ENCODE data around the gene CSGALNACT2.
"Not testable (repeated sequence)": the region's sequence is repeated elsewhere in the genome, so short reads cannot be mapped to it uniquely, and the experiment has no call there.

Gene CSGALNACT2

DNA sequence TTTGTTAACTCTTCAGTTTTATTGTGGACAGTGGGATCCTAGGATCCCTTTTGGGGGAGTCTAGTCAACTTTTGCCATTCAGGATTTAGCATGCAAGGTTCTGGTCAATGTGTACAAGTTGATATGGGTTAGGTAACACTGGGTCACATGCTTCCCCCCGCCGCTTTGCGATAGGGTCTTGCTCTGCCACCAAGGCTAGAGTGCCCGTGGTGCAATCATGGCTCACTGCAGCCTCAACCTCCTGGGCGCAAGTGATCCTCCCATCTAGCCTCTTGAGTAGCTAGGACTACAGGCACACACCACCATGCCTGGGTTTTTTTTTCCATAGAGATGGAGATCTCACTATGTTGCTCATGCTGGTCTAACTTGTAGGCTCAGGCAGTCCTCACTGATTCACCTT is 3.2 kb upstream of the CSGALNACT2 start:
- no peak for DNase-seq (ENCODE audit: low spot score in 2 of 2)
- in situ Hi-C loops (cut with MboI; ENCODE audit: low sequenced_read_pairs): no loop called here
- Histone ChIP-seq H3K4me1 (peaks cover 12% of the 10 kb centered on the region), H3K36me3 (replicated peaks) (no peaks in the 10 kb centered on the region), H3K4me3 (no peak overlapping the region), H3K9me3 (no peaks in the 10 kb centered on the region), H3K27me3 (ENCODE audit: low read depth) (no peaks in the 10 kb centered on the region)

DNA sequence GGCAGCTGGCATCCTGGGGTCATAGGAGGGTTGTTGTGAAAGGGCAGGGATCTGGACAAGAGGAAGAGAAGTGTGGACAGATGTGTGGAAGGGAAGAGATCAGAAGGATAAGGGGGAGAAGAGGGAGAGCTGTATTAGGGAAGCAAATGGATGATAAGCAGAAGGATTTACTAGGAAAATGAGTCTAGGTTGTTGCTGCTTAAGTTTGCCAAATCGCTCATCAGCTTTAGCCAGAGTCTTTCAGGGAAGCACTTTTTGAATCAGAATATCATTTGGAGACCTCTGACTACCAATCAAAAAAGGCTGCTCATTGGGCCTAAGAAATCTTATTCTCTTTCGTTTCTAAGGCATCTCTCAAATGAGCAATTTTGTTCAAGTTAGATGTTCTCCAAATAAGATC is 2.6 kb upstream of the CSGALNACT2 start:
- H3K27me3 ChIP-seq (ENCODE audit: low read depth): no peaks in the 10 kb centered on the region
- peaks cover 17% of the 10 kb centered on the region for H3K4me1 ChIP-seq
- in situ Hi-C loops (cut with MboI; ENCODE audit: low sequenced_read_pairs): no loop called here
- no peaks in the 10 kb centered on the region for H3K36me3 ChIP-seq (replicated peaks)
- no peaks in the 10 kb centered on the region for H3K9me3 ChIP-seq
- no peak overlapping the region for H3K4me3 ChIP-seq
- no peak for DNase-seq (ENCODE audit: low spot score in 2 of 2)

DNA sequence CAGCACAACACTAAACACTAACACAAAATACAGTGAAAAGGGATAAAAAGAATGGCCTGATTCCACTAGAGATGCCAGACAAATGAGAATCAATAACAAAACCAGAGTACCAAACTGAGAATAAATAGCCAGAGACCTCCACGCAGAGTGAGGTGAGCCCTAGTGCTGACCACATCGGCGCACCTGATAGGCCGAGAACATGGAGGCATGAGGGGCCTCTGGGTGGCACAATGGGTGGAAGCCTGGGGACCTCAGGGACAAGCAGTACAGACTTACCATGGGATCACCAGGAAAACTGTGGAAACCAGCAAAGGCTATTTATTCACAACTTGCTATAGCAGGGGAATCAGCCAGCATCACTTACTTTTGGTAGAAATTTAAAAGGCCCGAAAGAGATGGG is 1.8 kb upstream of the CSGALNACT2 start:
- H3K27me3 ChIP-seq (ENCODE audit: low read depth): no peaks in the 10 kb centered on the region
- H3K4me3 ChIP-seq: no peak overlapping the region
- no peaks in the 10 kb centered on the region for H3K36me3 ChIP-seq (replicated peaks)
- peaks cover 18% of the 10 kb centered on the region for H3K4me1 ChIP-seq
- H3K9me3 ChIP-seq: no peaks in the 10 kb centered on the region
- in situ Hi-C loops (cut with MboI; ENCODE audit: low sequenced_read_pairs): no loop called here
- DNase-seq (ENCODE audit: low spot score in 2 of 2): no peak

DNA sequence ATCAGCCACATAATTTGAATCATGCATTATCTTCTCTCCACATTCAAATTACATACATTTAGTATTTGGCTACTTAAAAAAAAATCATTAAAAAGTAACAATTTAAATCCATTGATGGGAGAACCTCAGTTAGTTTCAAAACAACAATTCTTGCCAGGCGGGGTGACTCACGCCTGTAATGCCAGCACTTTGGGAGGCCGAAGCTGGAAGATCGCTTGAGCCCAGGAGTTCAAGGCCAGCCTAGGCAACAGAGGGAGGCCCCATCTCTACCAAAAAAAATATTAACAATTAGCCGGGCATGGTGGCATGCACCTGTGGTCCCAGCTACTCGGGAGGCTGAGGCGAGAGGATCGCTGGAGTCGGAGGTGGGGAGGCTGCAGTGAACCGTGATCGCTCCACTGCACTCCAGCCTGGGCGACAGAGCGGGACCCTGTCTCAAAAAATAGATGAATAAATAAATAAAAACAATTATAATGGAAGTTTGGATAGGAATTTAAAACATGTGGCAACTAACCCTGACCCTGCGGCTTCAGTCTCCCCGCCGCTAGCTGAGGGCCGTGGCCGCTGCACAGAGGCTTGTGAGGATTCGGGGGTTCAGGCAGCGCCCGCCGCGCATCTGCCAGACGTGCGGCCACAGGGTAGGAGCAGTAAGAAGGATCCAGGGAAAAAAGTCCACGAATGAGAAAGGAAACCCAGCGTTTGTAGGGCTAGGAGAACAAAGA is 1.1 kb upstream of the CSGALNACT2 start:
- H3K27me3 ChIP-seq (ENCODE audit: low read depth): no peaks in the 10 kb centered on the region
- peaks cover 18% of the 10 kb centered on the region for H3K4me1 ChIP-seq
- DNase-seq (ENCODE audit: low spot score in 2 of 2): no peak
- no peaks in the 10 kb centered on the region for H3K9me3 ChIP-seq
- peak overlapping the region; percentile 66 for H3K4me3 ChIP-seq
- in situ Hi-C loops (cut with MboI; ENCODE audit: low sequenced_read_pairs): no loop called here
- H3K36me3 ChIP-seq (replicated peaks): no peaks in the 10 kb centered on the region

DNA sequence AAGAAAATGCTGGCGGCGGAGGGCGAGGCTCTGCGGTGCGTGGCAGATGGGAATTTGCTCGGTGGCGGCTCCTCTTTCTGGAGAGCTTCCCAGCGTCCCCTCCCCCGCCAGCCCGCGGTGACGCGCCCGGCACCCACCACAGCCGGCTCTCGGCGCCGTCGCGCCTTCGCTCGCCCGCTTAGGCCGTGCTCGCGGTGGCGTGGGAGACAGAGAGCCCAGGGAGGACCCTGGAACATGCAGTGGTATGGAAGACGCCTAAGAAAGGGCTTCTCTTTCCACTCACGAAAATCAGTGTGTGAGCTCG is 576 bp upstream of the CSGALNACT2 start:
- Histone ChIP-seq H3K4me1 (peaks cover 18% of the 10 kb centered on the region), H3K36me3 (replicated peaks) (no peaks in the 10 kb centered on the region), H3K27me3 (ENCODE audit: low read depth) (no peaks in the 10 kb centered on the region), H3K4me3 (peak overlapping the region; percentile 66), H3K9me3 (no peaks in the 10 kb centered on the region)
- in situ Hi-C loops (cut with MboI; ENCODE audit: low sequenced_read_pairs): no loop called here
- peak; percentile 27 to 80 for DNase-seq (ENCODE audit: low spot score in 2 of 2)

- Histone ChIP-seq H3K36me3 (replicated peaks) (no peaks in the 10 kb centered on the region), H3K4me3 (peak overlapping the region; percentile 66), H3K4me1 (peaks cover 18% of the 10 kb centered on the region), H3K9me3 (no peaks in the 10 kb centered on the region), H3K27me3 (ENCODE audit: low read depth) (no peaks in the 10 kb centered on the region)
- in situ Hi-C loops (cut with MboI; ENCODE audit: low sequenced_read_pairs): no loop called here
- peak; percentile 13 to 39 for DNase-seq (ENCODE audit: low spot score in 2 of 2)
These were observed 554 bp downstream of the CSGALNACT2 start for GRCh38 chr10:43138757-43139241.

- DNase-seq (ENCODE audit: low spot score in 2 of 2): no peak
- Histone ChIP-seq H3K27me3 (ENCODE audit: low read depth) (no peaks in the 10 kb centered on the region), H3K4me3 (no peak overlapping the region), H3K4me1 (peaks cover 21% of the 10 kb centered on the region), H3K36me3 (replicated peaks) (no peaks in the 10 kb centered on the region), H3K9me3 (no peaks in the 10 kb centered on the region)
- in situ Hi-C loops (cut with MboI; ENCODE audit: low sequenced_read_pairs): no loop called here
These were observed 3.2 kb downstream of the CSGALNACT2 start for GRCh38 chr10:43141421-43141820.

- Histone ChIP-seq H3K36me3 (replicated peaks) (no peaks in the 10 kb centered on the region), H3K4me3 (no peak overlapping the region), H3K9me3 (0 out of 2 replicates have a peak, but pooled peaks cover 3% of the 10 kb centered on the region), H3K4me1 (peaks cover 8% of the 10 kb centered on the region), H3K27me3 (ENCODE audit: low read depth) (no peaks in the 10 kb centered on the region)
- in situ Hi-C loops (cut with MboI; ENCODE audit: low sequenced_read_pairs): no loop called here
- DNase-seq (ENCODE audit: low spot score in 2 of 2): no peak
These were observed 7.1 kb downstream of the CSGALNACT2 start for GRCh38 chr10:43145311-43145710.

GRCh38 chr10:43145936-43146335 is 7.7 kb downstream of the CSGALNACT2 start:
- H3K4me1 ChIP-seq; DNase-seq (ENCODE audit: low spot score in 2 of 2); H3K27me3 ChIP-seq (ENCODE audit: low read depth); H3K9me3 ChIP-seq; in situ Hi-C loops (cut with MboI; ENCODE audit: low sequenced_read_pairs); H3K36me3 ChIP-seq (replicated peaks); H3K4me3 ChIP-seq: not testable (repeated sequence)

GRCh38 chr10:43151371-43151770 is 13.1 kb downstream of the CSGALNACT2 start:
- Histone ChIP-seq H3K9me3 (0 out of 2 replicates have a peak, but pooled peaks cover 3% of the 10 kb centered on the region), H3K36me3 (replicated peaks) (no peaks in the 10 kb centered on the region), H3K27me3 (ENCODE audit: low read depth) (no peaks in the 10 kb centered on the region), H3K4me1 (peaks cover 4% of the 10 kb centered on the region; the same call in 1 of the 2 replicates), H3K4me3 (no peak overlapping the region)
- no peak for DNase-seq (ENCODE audit: low spot score in 2 of 2)
- in situ Hi-C loops (cut with MboI; ENCODE audit: low sequenced_read_pairs): no loop called here

- Histone ChIP-seq H3K27me3 (ENCODE audit: low read depth) (no peaks in the 10 kb centered on the region), H3K9me3 (0 out of 2 replicates have a peak, but pooled peaks cover 3% of the 10 kb centered on the region), H3K4me3 (no peak overlapping the region), H3K36me3 (replicated peaks) (no peaks in the 10 kb centered on the region), H3K4me1 (peaks cover 4% of the 10 kb centered on the region; the same call in 1 of the 2 replicates)
- DNase-seq (ENCODE audit: low spot score in 2 of 2): no peak
- in situ Hi-C loops (cut with MboI; ENCODE audit: low sequenced_read_pairs): no loop called here
These were observed 15.7 kb downstream of the CSGALNACT2 start for GRCh38 chr10:43153901-43154300.

- H3K9me3 ChIP-seq: no peaks in the 10 kb centered on the region
- H3K36me3 ChIP-seq (replicated peaks): no peaks in the 10 kb centered on the region
These were observed 17.0 kb downstream of the CSGALNACT2 start for GRCh38 chr10:43155221-43155620.

DNA sequence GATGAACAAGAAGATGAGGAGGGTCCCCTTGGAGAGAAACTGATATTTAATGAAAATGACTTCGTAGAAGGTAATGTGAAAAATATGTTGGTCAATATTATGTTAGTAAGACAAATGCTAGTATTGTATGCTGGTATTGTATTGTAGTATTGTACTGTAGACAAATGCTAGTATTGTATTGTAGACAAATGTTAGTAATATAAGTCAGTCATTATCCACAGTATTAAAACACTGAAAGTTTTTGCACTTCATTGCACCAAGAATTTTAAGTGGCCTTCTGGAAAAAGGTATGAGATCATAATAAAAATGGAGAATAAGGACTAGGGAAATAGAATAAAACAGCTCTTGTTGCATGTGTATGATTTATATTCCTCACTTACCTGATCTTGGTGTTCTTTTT is 17.5 kb downstream of the CSGALNACT2 start:
- no peaks in the 10 kb centered on the region for H3K27me3 ChIP-seq (ENCODE audit: low read depth)
- peaks cover 4% of the 10 kb centered on the region; the same call in 1 of the 2 replicates for H3K4me1 ChIP-seq
- no peaks in the 10 kb centered on the region for H3K36me3 ChIP-seq (replicated peaks)
- in situ Hi-C loops (cut with MboI; ENCODE audit: low sequenced_read_pairs): no loop called here
- no peak overlapping the region for H3K4me3 ChIP-seq
- H3K9me3 ChIP-seq: no peaks in the 10 kb centered on the region
- DNase-seq (ENCODE audit: low spot score in 2 of 2): no peak

More at GRCh38 chr10:43155221-43155620, 17.0 kb downstream of the CSGALNACT2 start:
- peaks cover 4% of the 10 kb centered on the region; the same call in 1 of the 2 replicates for H3K4me1 ChIP-seq
- no peak overlapping the region for H3K4me3 ChIP-seq
- no peak for DNase-seq (ENCODE audit: low spot score in 2 of 2)
- H3K27me3 ChIP-seq (ENCODE audit: low read depth): no peaks in the 10 kb centered on the region
- in situ Hi-C loops (cut with MboI; ENCODE audit: low sequenced_read_pairs): no loop called here

- no peak for DNase-seq (ENCODE audit: low spot score in 2 of 2)
- Histone ChIP-seq H3K4me3 (no peak overlapping the region), H3K9me3 (no peaks in the 10 kb centered on the region), H3K4me1 (peaks cover 3% of the 10 kb centered on the region; the same call in 1 of the 2 replicates), H3K36me3 (replicated peaks) (no peaks in the 10 kb centered on the region), H3K27me3 (ENCODE audit: low read depth) (no peaks in the 10 kb centered on the region)
- in situ Hi-C loops (cut with MboI; ENCODE audit: low sequenced_read_pairs): no loop called here
These were observed 18.5 kb downstream of the CSGALNACT2 start for GRCh38 chr10:43156590-43157341.

Data from HAP-1 (cell line).